ENCODE data around the gene SCUBE1.

The SCUBE1 gene

DNA sequence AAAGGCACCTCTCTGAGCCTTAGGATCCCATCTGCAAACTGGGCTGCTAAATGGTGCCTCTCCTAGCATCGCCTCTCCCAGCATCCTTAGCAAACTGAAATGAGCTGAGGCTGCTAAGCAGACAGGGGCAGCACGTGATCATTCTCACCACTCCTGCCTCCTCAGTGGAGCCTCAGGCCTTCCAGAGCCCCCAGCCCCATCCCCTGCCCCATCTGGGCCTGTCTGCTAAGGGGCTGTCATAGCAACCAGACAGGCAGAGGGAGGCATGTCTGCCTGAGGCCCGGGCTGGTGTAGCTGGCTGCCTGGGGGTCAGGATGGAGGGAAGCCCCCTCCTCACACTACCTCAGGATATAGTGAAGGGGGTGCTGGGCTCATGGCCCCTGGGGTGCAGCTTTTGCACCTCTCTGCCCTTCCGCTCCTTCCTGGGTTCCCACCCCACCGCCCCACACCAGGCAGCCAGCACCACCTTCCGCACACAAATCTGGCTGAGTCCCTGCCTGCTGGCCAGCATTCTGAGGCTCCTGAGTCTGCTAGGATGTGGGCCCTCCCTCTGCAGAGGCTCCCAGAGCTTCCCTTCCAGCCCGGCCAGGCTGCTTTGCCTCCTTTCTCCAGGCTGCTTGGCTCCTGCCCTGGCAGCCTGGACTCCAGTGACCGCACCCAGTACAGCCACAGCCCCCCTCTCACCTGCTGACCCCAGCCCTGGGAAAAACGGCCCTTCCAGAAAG, 108.7 kb downstream of the SCUBE1 start:
- no peak for DNase-seq

GRCh38 chr22:43233529-43233928, 109.6 kb downstream of the SCUBE1 start:
- DNase-seq = no peak

DNA sequence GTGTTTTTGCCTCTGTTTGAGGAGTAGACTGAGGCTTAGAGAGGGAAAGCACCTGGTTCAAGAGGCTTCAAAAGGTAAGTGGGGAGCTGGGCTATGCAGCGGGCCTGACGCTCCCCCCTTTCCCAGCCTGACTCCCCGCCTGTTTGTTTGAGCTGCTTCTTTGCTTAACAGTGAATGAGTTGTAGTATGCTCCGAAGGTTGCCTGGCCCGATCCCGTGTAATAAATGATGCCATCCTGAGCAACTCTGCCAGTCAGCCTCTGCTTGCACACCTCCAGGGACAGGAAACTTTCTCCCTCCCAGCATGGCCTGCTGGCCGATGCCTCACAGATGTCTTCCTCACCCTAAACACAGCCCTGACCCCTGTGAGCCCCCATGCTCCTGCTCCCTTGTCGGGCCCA, 110.7 kb downstream of the SCUBE1 start:
- DNase-seq = no peak

DNA sequence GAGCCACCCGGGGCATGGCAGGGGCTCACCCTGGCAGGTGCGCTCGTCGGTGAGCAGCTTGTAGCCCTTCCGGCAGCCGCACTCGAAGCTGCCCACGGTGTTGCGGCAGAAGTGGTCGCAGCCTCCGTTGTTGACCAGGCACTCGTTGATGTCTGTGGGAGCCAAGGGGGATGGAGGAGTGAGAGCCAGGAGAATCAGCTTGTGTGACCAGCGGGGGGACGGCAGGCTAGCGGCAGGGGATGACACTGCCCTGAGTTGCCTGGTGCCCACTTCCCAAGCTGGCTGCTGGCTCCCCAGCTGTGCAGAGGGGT, 111.5 kb downstream of the SCUBE1 start:
- no peak for DNase-seq

- DNase-seq = peak; percentile 63
These were observed 112.0 kb downstream of the SCUBE1 start for GRCh38 chr22:43230971-43231723.

DNA sequence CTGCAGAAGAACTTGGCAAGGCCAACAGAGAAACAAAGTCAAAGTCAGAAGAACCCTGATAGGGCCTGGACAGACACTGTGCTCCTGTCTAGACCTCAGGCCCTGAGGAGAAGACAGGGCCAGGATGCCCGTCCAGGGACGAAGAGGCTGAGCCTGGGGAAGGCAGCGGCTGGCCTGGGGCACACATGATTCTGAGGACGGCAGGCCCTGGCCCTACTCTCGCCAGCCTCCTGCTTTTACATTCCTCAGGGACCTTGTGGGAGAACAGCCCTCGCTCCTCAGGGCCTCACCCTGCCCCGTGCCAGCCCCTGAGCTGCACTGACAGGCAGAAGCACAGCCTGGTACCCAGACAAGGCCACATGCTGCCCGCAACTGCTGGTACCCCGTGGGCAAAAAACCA, 112.6 kb downstream of the SCUBE1 start:
- DNase-seq = no peak

- DNase-seq = no peak
These were observed 114.3 kb downstream of the SCUBE1 start for GRCh38 chr22:43228863-43229262.

GRCh38 chr22:43228330-43228729, 114.8 kb downstream of the SCUBE1 start:
- peak; percentile 55 for DNase-seq

GRCh38 chr22:43227239-43227630, 115.9 kb downstream of the SCUBE1 start:
- DNase-seq = no peak

DNA sequence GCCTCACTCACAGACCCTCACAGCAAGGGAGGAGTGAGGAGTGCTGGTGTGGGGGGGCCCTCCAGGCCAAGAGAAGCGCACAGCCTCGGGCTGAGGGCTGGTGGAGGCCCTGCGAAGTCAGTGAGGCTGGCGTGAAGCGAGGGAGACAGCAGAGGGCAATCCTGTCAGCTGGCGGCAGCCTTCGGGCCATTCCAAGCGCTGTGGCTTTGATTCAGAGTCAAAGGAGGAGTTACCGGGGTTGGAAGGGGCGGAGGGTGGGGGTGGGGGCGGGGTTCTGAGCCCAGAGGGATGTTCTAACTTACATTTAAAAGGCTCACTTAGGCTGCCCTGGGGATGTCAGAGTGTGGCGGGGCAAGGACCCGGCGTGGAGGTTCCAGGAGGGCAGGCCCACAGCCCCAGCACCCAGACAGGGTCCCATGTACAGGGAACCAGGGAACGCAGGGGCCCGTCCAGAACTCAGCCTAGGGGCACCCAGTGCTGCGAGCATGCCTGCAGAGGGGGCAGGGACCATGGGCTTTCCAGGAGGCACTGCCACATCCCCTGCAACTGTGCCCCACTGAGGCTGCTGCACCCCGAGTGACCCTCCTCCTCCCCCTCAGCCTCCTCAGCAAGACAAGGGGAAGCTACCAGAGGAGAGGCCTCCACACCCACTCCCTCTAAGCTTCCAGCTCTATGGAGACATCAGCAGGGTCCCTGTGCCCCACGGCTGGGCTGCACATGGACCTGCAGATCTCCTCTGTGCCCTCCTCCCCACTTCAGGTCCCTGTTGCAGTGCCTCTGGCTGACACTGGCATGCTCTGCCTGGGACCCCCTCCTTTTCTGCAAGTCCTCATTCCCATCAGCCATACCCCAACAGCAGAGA, 116.6 kb downstream of the SCUBE1 start:
- DNase-seq = no peak

- no peak for DNase-seq
These were observed 117.6 kb downstream of the SCUBE1 start for GRCh38 chr22:43225609-43226008.

DNA sequence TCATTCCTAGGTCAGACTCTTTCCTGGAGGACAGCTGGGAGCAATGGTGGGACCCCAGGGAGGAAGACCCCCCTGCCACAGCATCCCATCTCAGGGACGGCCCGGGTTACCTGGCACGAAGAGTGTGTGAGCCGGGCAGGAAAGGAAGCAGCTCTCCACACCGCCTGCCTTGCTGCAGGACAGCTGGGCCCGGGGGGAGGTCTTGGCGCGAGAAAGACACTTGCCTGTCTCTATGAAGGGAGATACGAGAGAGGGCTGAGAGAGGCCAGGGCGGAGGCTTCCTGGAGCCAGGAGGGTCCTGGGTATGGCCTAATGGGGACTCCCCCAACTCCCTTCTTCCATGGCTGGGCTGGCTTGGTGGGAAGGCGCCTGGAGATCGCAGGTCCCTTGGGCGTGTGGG, 120.2 kb downstream of the SCUBE1 start:
- no peak for DNase-seq

DNA sequence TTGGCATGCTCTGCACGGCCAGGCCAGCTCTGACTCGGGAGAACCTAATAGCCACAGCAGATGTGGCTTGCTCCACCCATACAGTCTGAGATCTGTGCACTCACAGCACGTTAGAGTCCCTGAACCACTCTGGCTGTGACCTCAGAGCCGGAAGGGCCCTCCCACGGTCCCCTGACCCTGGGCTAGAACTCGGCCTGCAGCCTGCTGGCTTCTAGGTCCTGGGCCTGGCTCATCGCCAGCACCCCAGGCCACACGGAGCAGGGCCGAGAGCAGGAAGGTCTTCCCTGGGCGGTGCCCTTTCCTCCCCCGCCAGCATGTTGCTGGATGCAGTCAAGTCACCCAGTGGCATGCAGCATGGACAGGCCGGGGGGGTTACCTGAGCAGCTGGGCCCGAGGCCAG, 120.9 kb downstream of the SCUBE1 start:
- no peak for DNase-seq

DNA sequence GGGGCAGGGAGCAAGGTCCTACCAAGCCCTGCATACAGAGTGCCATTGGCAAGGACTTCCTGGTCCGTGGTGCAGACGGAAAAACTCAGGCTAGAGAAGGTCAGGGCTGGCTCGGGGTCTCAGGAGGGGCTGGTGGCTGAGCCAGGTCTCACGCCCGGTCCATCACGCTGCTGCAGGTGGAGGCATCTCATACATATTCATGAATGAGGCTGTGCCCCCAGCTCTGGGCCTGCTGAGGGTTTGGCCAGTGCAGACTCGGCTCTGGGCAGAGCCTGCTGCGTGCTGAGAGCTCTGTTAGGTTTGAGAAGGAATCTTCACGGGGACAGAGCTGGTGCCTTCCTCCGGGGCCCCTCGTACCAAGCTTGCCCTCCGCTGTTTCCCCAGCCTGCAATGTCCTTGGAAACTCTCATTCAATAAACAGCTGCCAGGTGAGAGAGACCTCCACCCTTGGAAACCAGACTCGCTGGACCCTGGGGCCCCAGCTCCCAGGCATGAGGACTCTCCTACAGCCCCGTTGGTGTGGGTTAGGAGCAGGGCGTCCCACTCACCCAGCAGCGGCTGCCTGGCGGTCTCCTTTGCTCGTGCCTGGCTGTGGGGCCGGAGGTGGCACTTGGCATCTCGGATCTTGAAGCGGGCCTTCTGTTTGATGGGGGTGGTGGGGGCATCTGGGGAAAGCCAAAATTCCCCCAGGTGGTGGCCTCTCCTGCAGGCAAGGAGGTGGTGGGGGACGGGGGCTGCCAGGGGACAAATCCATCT, 122.4 kb downstream of the SCUBE1 start:
- DNase-seq = no peak

DNA sequence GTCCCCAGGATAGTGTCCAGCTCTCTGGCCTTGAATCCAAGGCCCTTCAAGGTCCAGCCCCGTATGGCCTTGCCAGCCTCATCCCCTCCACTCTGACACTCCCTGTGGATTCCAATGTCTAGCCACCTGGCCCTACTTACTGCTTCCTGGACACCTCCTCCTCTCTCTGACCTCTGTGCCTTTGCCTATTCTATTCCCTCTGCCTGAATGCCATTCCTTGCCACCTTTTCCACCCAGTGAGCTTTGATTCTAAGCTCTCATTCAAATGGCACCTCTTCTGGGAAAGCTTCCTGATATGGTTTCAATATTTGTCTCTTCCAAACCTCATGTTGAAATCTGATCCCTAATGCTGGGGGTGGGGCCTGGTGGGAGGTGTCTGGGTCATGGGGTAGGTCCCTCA, 124.4 kb downstream of the SCUBE1 start:
- no peak for DNase-seq

DNA sequence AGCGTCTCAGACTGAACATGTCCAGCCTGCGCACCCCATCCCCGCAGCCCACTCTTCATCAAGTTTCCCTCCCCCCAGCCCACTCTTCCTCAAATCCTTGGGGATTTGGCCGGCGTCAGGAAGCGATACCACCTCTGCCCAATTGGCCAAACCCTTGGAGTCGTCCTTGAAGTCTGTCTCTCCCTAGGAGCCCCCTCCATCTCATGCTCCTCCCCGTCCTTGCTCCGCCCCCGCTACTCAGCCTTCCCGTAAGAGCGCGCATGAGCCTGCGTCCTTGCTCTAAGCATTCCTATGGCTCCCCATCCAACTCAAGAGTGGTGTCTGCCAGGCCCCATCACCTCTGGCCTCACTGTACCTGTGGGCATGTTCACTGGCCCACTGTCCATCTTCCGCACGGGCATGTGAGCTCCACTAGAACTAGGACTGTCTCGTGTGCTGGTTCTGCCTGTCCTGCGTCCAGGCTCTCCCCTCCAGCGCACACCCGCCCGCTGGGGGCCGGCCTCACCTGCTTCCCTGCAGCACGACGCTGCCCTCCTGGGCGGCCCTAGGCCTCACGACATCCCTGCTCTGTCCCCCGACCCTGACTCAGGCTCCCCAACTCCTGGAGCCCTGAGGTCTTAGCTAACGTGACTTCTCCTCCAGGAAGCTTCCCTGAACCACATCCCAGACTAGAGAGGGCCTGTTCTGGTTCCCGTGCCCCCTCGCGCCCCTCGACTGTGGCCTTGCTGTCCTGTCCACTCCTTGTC, 125.7 kb downstream of the SCUBE1 start:
- no peak for DNase-seq

- DNase-seq = no peak
These were observed 126.4 kb downstream of the SCUBE1 start for GRCh38 chr22:43216738-43217137.

DNA sequence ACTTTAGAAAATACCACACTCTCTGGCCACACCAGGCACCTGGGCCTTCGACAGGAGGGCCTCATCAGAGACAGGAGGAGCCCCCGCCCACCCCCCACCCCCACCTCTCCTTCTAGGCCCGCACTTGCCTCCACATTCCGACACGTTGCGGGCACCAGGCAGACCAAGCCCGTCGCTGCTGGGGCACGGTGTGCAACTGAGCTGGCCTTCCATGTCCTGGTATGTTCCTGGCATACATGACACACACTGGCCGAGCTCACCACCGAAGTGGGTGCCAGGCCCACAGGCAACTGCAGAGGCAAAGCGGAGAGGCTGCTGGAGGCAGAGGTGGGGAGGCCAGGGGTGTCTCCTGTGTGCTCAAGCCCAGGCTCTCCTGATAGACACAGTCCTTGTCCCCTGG, 129.2 kb downstream of the SCUBE1 start:
- DNase-seq = no peak

- no peak for DNase-seq
These were observed 130.1 kb downstream of the SCUBE1 start for GRCh38 chr22:43213051-43213450.

DNA sequence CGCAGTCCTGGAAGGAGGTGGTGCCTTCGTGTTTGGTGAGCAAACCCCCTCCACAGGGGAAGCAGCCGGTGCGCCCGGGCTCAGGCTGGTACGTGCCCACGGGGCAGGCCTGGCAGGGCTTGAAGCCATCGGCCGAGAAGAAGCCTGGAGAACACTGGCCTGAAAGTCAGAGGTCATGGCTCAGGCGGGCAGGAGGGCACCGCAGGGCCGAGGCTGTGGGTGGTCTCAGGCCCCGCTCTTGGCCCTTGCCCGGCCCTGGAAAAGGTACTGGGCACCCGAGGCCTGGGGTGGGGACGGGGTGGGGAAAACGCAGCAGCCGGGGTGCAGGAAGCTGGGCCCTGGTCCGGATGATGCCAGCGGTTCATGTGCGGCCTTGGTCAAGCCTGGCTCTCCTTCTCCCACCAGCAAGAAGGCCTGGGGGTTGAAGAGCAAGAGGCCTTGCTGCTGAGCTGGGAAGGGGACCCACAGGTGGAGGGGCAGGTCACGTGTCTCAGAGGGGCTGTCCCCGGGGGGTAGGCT, 130.7 kb downstream of the SCUBE1 start:
- DNase-seq = no peak

DNA sequence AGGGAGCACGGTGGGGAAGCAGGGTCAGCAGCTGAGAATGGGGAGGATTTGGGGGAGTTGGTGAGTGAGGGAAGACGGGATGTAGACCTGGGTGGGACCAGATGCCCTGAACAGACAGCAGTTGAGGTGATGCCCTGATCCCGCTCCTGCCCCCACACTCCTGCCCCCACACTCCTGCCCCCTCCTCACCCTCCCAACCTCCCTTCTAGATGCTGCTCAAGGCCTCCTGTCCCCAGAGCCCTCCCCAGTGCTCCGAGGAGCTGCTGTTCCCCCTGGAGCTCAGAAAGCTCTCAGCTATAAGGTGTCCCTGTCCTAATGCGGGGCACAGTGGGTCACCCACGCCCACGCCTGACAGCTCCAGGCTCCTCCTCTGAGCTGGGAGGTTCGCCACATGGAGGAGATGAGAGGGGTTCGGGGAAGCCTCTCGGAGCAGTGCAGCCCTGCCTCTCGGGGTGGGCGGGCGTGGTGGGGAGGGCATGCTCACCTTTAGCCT, 131.2 kb downstream of the SCUBE1 start:
- DNase-seq = no peak

Measured in NCI-H1694 treated with DMSO at 0.1 percent for 48 hours (cell line).